BLaER1 (cell line): ENCODE measurements around the gene SORCS2.

Experiments
- H3K27ac ChIP-seq: shearing (Covaris generic); formaldehyde crosslinking; 2 replicates; pipeline ENCODE4 v1.8.1; 2022
- H3K27me3 ChIP-seq: shearing (Covaris generic); formaldehyde crosslinking; 2 replicates; pipeline ENCODE4 v1.8.1; 2022
- H3K36me3 ChIP-seq: shearing (Covaris generic); formaldehyde crosslinking; 2 replicates; pipeline ENCODE4 v1.8.1; 2022
- H3K4me1 ChIP-seq: shearing (Covaris generic); formaldehyde crosslinking; 2 replicates; pipeline ENCODE4 v1.8.1; 2022
- H3K4me2 ChIP-seq: shearing (Covaris generic); formaldehyde crosslinking; 2 replicates; pipeline ENCODE4 v1.8.1; 2022
- H3K4me3 ChIP-seq: shearing (Covaris generic); formaldehyde crosslinking; 2 replicates; pipeline ENCODE4 v1.8.1; 2022
- H3K9ac ChIP-seq: shearing (Covaris generic); formaldehyde crosslinking; 2 replicates; pipeline ENCODE4 v1.8.1; 2022
- H3K9me3 ChIP-seq: shearing (Covaris generic); formaldehyde crosslinking; 2 replicates; pipeline ENCODE4 v1.8.1; 2022
- H4K20me1 ChIP-seq: shearing (Covaris generic); formaldehyde crosslinking; 2 replicates; pipeline ENCODE4 v1.8.1; 2022
- Cebpa-rat ChIP-seq: shearing (Covaris generic); IDR thresholded peaks from 2 replicates; pipeline ENCODE4 v1.8.1; 2022

SORCS2 gene

GRCh38 chr4:7298619-7299009, 106.3 kb downstream of the SORCS2 start:
- Histone ChIP-seq H3K4me2 (peak overlapping the region; percentile 85), H3K27ac (no peak overlapping the region), H3K36me3 (no peaks in the 10 kb centered on the region), H4K20me1 (no peaks in the 10 kb centered on the region), H3K9ac (peak overlapping the region; percentile 41; the same call in 1 of the 2 replicates), H3K27me3 (no peaks in the 10 kb centered on the region), H3K9me3 (no peaks in the 10 kb centered on the region), H3K4me3 (no peak overlapping the region), H3K4me1 (peaks cover 79% of the 10 kb centered on the region)
- no peak for TF ChIP-seq Cebpa-rat

GRCh38 chr4:7299010-7299907, 106.9 kb downstream of the SORCS2 start:
- Histone ChIP-seq H3K4me3 (no peak overlapping the region), H3K27ac (peak overlapping the region; percentile 40; the same call in 1 of the 2 replicates), H3K36me3 (no peaks in the 10 kb centered on the region), H3K27me3 (no peaks in the 10 kb centered on the region), H4K20me1 (no peaks in the 10 kb centered on the region), H3K4me1 (peaks cover 79% of the 10 kb centered on the region), H3K9ac (peak overlapping the region; percentile 41; the same call in 1 of the 2 replicates), H3K4me2 (peak overlapping the region; percentile 85), H3K9me3 (no peaks in the 10 kb centered on the region)
- TF ChIP-seq Cebpa-rat, result no peak

- H3K9me3 ChIP-seq, result no peaks in the 10 kb centered on the region
- H3K27me3 ChIP-seq, result no peaks in the 10 kb centered on the region
- TF ChIP-seq Cebpa-rat, result no peak
- H3K4me3 ChIP-seq, result no peak overlapping the region
- H3K4me2 ChIP-seq, result peak overlapping the region; percentile 85
- no peaks in the 10 kb centered on the region for H3K36me3 ChIP-seq
- peaks cover 78% of the 10 kb centered on the region for H3K4me1 ChIP-seq
- H4K20me1 ChIP-seq, result no peaks in the 10 kb centered on the region
- H3K9ac ChIP-seq, result peak overlapping the region; percentile 41; the same call in 1 of the 2 replicates
- H3K27ac ChIP-seq, result peak overlapping the region; percentile 40; the same call in 1 of the 2 replicates
Measured at GRCh38 chr4:7299908-7300710, 107.8 kb downstream of the SORCS2 start.

- TF ChIP-seq Cebpa-rat, result no peak
- no peak overlapping the region for H3K27ac ChIP-seq
- no peaks in the 10 kb centered on the region for H3K9me3 ChIP-seq
- no peak overlapping the region for H3K9ac ChIP-seq
- peak overlapping the region; percentile 34 for H3K4me2 ChIP-seq
- H3K36me3 ChIP-seq, result no peaks in the 10 kb centered on the region
- H3K4me1 ChIP-seq, result peaks cover 72% of the 10 kb centered on the region
- no peaks in the 10 kb centered on the region for H4K20me1 ChIP-seq
- H3K27me3 ChIP-seq, result no peaks in the 10 kb centered on the region
- no peak overlapping the region for H3K4me3 ChIP-seq
Measured at GRCh38 chr4:7300711-7301095, 108.4 kb downstream of the SORCS2 start.

- peak overlapping the region; percentile 34 for H3K4me2 ChIP-seq
- H3K36me3 ChIP-seq, result no peaks in the 10 kb centered on the region
- no peak overlapping the region for H3K27ac ChIP-seq
- no peak for TF ChIP-seq Cebpa-rat
- no peak overlapping the region for H3K9ac ChIP-seq
- no peaks in the 10 kb centered on the region for H3K9me3 ChIP-seq
- H3K4me1 ChIP-seq, result peaks cover 67% of the 10 kb centered on the region
- no peak overlapping the region for H3K4me3 ChIP-seq
- H4K20me1 ChIP-seq, result no peaks in the 10 kb centered on the region
- no peaks in the 10 kb centered on the region for H3K27me3 ChIP-seq
Measured at GRCh38 chr4:7301126-7301785, 108.9 kb downstream of the SORCS2 start.

GRCh38 chr4:7301846-7302630, 109.7 kb downstream of the SORCS2 start:
- TF ChIP-seq Cebpa-rat, result no peak
- H3K36me3 ChIP-seq, result no peaks in the 10 kb centered on the region
- no peaks in the 10 kb centered on the region for H3K9me3 ChIP-seq
- H3K4me3 ChIP-seq, result no peak overlapping the region
- H3K27ac ChIP-seq, result no peak overlapping the region
- H3K4me2 ChIP-seq, result no peak overlapping the region; the same call in 1 of the 2 replicates
- H3K4me1 ChIP-seq, result peaks cover 59% of the 10 kb centered on the region
- no peaks in the 10 kb centered on the region for H4K20me1 ChIP-seq
- H3K9ac ChIP-seq, result no peak overlapping the region
- H3K27me3 ChIP-seq, result no peaks in the 10 kb centered on the region

- no peak for TF ChIP-seq Cebpa-rat
- Histone ChIP-seq H3K9me3 (no peaks in the 10 kb centered on the region), H3K4me2 (peak overlapping the region; percentile 26), H4K20me1 (no peaks in the 10 kb centered on the region), H3K9ac (no peak overlapping the region), H3K4me3 (no peak overlapping the region), H3K27me3 (no peaks in the 10 kb centered on the region), H3K27ac (no peak overlapping the region), H3K4me1 (peaks cover 50% of the 10 kb centered on the region), H3K36me3 (no peaks in the 10 kb centered on the region)
Measured at GRCh38 chr4:7302781-7303404, 110.6 kb downstream of the SORCS2 start.

- H3K36me3 ChIP-seq, result no peaks in the 10 kb centered on the region
- no peak for TF ChIP-seq Cebpa-rat
- peak overlapping the region; percentile 26; the same call in 1 of the 2 replicates for H3K4me2 ChIP-seq
- H3K4me1 ChIP-seq, result peaks cover 46% of the 10 kb centered on the region
- H3K9ac ChIP-seq, result no peak overlapping the region
- no peaks in the 10 kb centered on the region for H4K20me1 ChIP-seq
- no peak overlapping the region for H3K27ac ChIP-seq
- H3K4me3 ChIP-seq, result no peak overlapping the region
- H3K9me3 ChIP-seq, result no peaks in the 10 kb centered on the region
- H3K27me3 ChIP-seq, result no peaks in the 10 kb centered on the region
Measured at GRCh38 chr4:7303561-7303960, 111.2 kb downstream of the SORCS2 start.
